Omental fat pad (tissue), 4 donors: ENCODE data around the gene TGDS. TPM values are rescaled to one million over a fixed set of nuclear protein-coding genes. Genes with fewer than 3 reads are reported as not detected.

Experiments used
- ATAC-seq: fragments of 150-250 bp; one replicate; pipeline ENCODE4 v1.9.1; 2016; ENCODE audit warnings: mild to moderate bottlenecking, moderate library complexity; ENCODE audit not compliant: low FRiP score
- DNase-seq: peaks from one replicate; pipeline ENCODE4 v3.0.0-alpha.2; 2019; ENCODE audit warnings: low spot score
- CTCF ChIP-seq, 3 donors: fragments of 450-650 bp; IDR thresholded peaks; one replicate each; pipeline ENCODE4 v1.5.1; 2016 to 2017; ENCODE audit warnings: antibody characterized with exemption in 3 of 3, mild to moderate bottlenecking in 3 of 3, moderate library complexity in 2 of 3
- total RNA-seq, 4 donors: library from RNA; depleted of rRNA; stranded (reverse); fragments of >200 nt; gene quantifications; one replicate each; pipeline ENCODE4 v1.1.0, GENCODE V29; 2016

The TGDS gene
- total RNA-seq, 4 donors from 2014 or later, result 10.7 to 21.3 (median 13.7) TPM

DNA sequence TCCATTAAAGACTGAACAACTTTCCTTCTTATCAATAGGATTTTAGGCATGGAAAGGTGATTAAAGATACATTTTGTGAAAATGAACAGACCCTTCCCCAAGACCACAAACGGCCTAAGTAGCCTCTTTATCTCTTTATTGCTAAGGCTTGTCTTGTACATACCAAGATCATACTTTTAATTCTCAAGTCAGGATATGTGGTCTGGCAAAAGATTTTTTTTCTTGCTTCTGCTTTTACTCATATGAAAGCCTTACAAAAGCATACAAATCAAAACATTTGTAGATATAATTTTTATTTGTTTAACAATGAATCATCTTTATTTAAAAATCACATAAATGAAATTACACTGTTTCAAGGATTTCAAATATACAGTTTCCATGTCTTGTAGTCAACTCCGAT is 35.8 kb downstream of the TGDS start:
- TF ChIP-seq CTCF (IDR thresholded peaks at IDR 0.05), result no peak
- ATAC-seq (no peak), DNase-seq (no peak)

GRCh38 chr13:94559222-94559795 is 36.6 kb downstream of the TGDS start:
- TF ChIP-seq CTCF (IDR thresholded peaks at IDR 0.05), result no peak
- ATAC-seq, result no peak
- no peak for DNase-seq

DNA sequence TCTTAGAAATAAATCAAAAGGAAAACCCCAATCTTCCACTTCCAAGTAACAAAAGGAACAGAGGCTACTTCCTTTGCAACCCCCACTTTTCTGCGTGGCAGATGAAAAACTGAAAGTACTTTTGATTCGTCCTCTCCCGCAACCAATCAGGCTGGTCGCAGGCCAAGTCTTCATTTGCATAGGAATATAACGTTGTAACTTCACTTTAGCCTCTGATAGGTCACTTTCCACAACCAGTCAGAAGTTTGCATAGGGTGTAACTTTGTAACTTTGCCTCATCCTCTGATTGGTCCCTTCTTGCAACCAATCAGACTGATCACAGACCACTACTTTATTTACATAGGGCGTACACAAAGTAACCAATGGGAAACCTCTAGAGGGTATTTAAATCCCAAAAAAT is 37.2 kb downstream of the TGDS start:
- no peak for TF ChIP-seq CTCF (IDR thresholded peaks at IDR 0.05)
- DNase-seq (no peak), ATAC-seq (no peak)

DNA sequence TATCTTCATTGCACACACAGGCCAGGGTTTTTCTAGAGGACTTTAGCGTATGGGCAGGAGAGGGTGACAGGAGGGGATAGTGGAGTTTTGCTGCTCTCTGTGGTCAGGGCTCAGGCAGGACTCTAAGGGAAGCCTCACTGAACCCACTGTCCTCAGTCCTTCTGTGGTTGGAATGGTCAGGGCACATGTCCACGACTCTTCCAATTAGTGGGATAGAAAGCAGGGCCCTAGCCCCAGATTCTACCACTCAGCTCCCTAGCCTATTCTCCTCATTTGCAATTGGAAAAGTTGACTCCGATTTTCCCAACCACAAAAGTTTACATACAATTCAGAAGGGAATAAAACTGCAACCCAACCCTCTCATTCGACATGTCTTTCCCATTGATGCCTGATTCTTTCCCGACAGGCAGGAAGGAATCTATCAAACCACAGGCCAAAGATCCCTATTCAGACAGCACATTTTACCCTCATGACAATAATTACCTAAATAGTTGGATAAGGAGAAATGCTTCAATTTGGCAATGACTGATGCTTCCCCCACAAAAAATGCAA is 38.2 kb downstream of the TGDS start:
- ATAC-seq (no peak), DNase-seq (no peak)
- TF ChIP-seq CTCF (IDR thresholded peaks at IDR 0.05), result no peak

- DNase-seq (no peak), ATAC-seq (no peak)
- no peak for TF ChIP-seq CTCF (IDR thresholded peaks at IDR 0.05)
Measured at GRCh38 chr13:94556621-94557020, 39.3 kb downstream of the TGDS start.

DNA sequence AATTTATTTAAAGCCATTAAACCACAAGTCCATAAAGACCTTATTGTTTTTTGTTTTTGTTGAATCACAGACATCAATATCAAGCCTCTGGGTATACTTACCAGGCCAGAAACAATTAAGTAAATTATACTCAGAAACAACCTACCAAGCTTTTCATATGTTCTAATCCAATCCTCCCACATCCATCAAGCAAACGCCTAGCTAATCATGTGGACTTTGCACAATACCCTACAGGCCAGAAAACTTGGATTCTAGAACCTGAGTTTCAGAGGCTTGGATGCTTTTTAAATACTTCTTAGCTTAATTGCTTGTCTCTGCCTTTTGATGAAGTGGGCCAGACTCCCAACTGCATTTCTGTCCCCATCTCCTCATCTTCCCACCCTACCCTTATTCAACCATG is 39.9 kb downstream of the TGDS start:
- no peak for ATAC-seq
- no peak for DNase-seq
- no peak for TF ChIP-seq CTCF (IDR thresholded peaks at IDR 0.05)

GRCh38 chr13:94553766-94554165 is 42.2 kb downstream of the TGDS start:
- DNase-seq (no peak), ATAC-seq (no peak)
- no peak for TF ChIP-seq CTCF (IDR thresholded peaks at IDR 0.05)
